ENCODE measurements around the gene PLA2G10. TPM values are rescaled to one million over a fixed set of nuclear protein-coding genes. Genes with fewer than 3 reads are reported as not detected.

PLA2G10 gene
- total and polyA plus RNA-seq, 9 of the 15 experiments (the other 6 are each of a cell fraction or from before 2014, with no cell fraction given), result not detected

GRCh38 chr16:14629919-14630619 is 64.0 kb downstream of the PLA2G10 start, which contains the start of gene PARN (continued):
- TF ChIP-seq ELF1 (tag; IDR thresholded peaks at IDR 0.05), result peak; percentile 98
- peak; percentile 63; the same call in 1 of the 2 replicates for TF ChIP-seq ZBTB7A (IDR thresholded peaks at IDR 0.05; ENCODE audit: borderline replicate concordance, control insufficient read depth, low read depth, low read length)
- TF ChIP-seq, protein P1, sequence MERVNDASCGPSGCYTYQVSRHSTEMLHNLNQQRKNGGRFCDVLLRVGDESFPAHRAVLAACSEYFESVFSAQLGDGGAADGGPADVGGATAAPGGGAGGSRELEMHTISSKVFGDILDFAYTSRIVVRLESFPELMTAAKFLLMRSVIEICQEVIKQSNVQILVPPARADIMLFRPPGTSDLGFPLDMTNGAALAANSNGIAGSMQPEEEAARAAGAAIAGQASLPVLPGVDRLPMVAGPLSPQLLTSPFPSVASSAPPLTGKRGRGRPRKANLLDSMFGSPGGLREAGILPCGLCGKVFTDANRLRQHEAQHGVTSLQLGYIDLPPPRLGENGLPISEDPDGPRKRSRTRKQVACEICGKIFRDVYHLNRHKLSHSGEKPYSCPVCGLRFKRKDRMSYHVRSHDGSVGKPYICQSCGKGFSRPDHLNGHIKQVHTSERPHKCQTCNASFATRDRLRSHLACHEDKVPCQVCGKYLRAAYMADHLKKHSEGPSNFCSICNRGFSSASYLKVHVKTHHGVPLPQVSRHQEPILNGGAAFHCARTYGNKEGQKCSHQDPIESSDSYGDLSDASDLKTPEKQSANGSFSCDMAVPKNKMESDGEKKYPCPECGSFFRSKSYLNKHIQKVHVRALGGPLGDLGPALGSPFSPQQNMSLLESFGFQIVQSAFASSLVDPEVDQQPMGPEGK (CRISPR knock-in tag; IDR thresholded peaks at IDR 0.05; ENCODE audit: borderline replicate concordance), result no peak
- TF ChIP-seq MLLT1 (IDR thresholded peaks at IDR 0.05), result peak; percentile 28 to 60; a peak in 2 of 4 replicates
- TF ChIP-seq ETV1 (tag; conservative IDR thresholded peaks at IDR 0.05; ENCODE audit: low read depth), result peak; percentile 77
- TF ChIP-seq ZNF583 (CRISPR knock-in tag; IDR thresholded peaks at IDR 0.05), result no peak
- peak; percentile 92 for TF ChIP-seq GABPB1 (CRISPR knock-in tag; IDR thresholded peaks at IDR 0.05)
- TF ChIP-seq TBL1XR1 (IDR thresholded peaks at IDR 0.05; ENCODE audit: low read length in 2 of 2), result peak in 1 of 2 experiments; percentile 15; a peak in 1 of 4 replicates
- TF ChIP-seq SRF (CRISPR knock-in tag; IDR thresholded peaks at IDR 0.05), result peak; percentile 86 to 97; a peak in 3 of 4 replicates
- no peak for TF ChIP-seq E2F5 (CRISPR knock-in tag; IDR thresholded peaks at IDR 0.05)
- peak; percentile 81 to 99; a peak in 3 of 4 replicates for TF ChIP-seq TEAD1 (CRISPR knock-in tag; IDR thresholded peaks at IDR 0.05)
- no peak for TF ChIP-seq ZNF134 (CRISPR knock-in tag; conservative IDR thresholded peaks at IDR 0.05)
- TF ChIP-seq, protein P2, sequence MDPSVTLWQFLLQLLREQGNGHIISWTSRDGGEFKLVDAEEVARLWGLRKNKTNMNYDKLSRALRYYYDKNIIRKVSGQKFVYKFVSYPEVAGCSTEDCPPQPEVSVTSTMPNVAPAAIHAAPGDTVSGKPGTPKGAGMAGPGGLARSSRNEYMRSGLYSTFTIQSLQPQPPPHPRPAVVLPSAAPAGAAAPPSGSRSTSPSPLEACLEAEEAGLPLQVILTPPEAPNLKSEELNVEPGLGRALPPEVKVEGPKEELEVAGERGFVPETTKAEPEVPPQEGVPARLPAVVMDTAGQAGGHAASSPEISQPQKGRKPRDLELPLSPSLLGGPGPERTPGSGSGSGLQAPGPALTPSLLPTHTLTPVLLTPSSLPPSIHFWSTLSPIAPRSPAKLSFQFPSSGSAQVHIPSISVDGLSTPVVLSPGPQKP (CRISPR knock-in tag; IDR thresholded peaks at IDR 0.05), result 0 out of 2 replicates have a peak, but pooled peaks have one; percentile 44
- peak; percentile 69 for TF ChIP-seq HCFC1 (IDR thresholded peaks at IDR 0.05; ENCODE audit: low read depth, low read length)
- TF ChIP-seq SMARCB1 (IDR thresholded peaks at IDR 0.05; ENCODE audit: insufficient read length, low read depth), result no peak
- peak; percentile 88 for TF ChIP-seq ELF2 (CRISPR knock-in tag; IDR thresholded peaks at IDR 0.05)
- TF ChIP-seq PTBP1 (IDR thresholded peaks at IDR 0.05; ENCODE audit: low read depth, low read length), result no peak
- TF ChIP-seq MYC (IDR thresholded peaks at IDR 0.05; ENCODE audit: low read depth, low read length), result peak; percentile 57
- peak; percentile 82; the same call in 1 of the 2 replicates for TF ChIP-seq MYC (CRISPR knock-in tag; IDR thresholded peaks at IDR 0.05; ENCODE audit: borderline replicate concordance, low read depth)
- TF ChIP-seq CEBPG (CRISPR knock-in tag; IDR thresholded peaks at IDR 0.05), result peak; percentile 90
- TF ChIP-seq CEBPG (tag; conservative IDR thresholded peaks at IDR 0.05 in 1 of 2, IDR thresholded peaks at IDR 0.05 in 1 of 2), result peak in 1 of 2 experiments; percentile 58; a peak in 2 of 4 replicates
- no peak for TF ChIP-seq ATF1 (CRISPR knock-in tag; IDR thresholded peaks at IDR 0.05)
- TF ChIP-seq ATF1 (tag; IDR thresholded peaks at IDR 0.05), result peak; percentile 93
- no peak for TF ChIP-seq GTF2A2 (tag; IDR thresholded peaks at IDR 0.05)
